Neural cell (in vitro differentiated cells): ENCODE measurements around the gene KANSL1L. TPM values are rescaled to one million over a fixed set of nuclear protein-coding genes. Genes with fewer than 3 reads are reported as not detected.

Experiments used
- H2AFZ ChIP-seq: fragments of 200-600, 300-800 bp; sonication (generic), shearing (Covaris generic); 2 replicates; pipeline ENCODE4 v1.6.0; 2014; ENCODE audit warnings: low read depth, mild to moderate bottlenecking, antibody characterized with exemption, low read length, moderate library complexity
- H3F3A ChIP-seq: fragments of 200-600 bp; shearing (Covaris generic); 2 replicates; pipeline ENCODE4 v1.6.1; 2016; ENCODE audit warnings: mild to moderate bottlenecking, moderate library complexity, mixed read lengths, antibody characterized with exemption, low read length; ENCODE audit not compliant: insufficient read depth, poor library complexity, severe bottlenecking
- H3K27ac ChIP-seq: fragments of 200-600, 300-800 bp; sonication (generic), shearing (Covaris generic); 2 replicates; pipeline ENCODE4 v1.5.1; 2014; ENCODE audit warnings: mild to moderate bottlenecking, low read length, moderate library complexity
- H3K27me3 ChIP-seq: fragments of 300-800, 200-600 bp; sonication (generic), shearing (Covaris generic); 2 replicates; pipeline ENCODE4 v1.6.0; 2014; ENCODE audit warnings: mild to moderate bottlenecking, low read depth, low read length, moderate library complexity; ENCODE audit not compliant: insufficient read depth
- H3K36me3 ChIP-seq: fragments of 300-800, 200-600 bp; sonication (generic), shearing (Covaris generic); 2 replicates; pipeline ENCODE4 v1.5.1; 2014; ENCODE audit warnings: mild to moderate bottlenecking, antibody characterized with exemption, low read length, moderate library complexity; ENCODE audit not compliant: insufficient read depth
- H3K4me2 ChIP-seq: fragments of 300-800, 200-600 bp; sonication (generic), shearing (Covaris generic); 2 replicates; pipeline ENCODE4 v1.6.0; 2014; ENCODE audit warnings: mild to moderate bottlenecking, low read length
- H3K4me3 ChIP-seq: fragments of 300-800, 200-600 bp; sonication (generic), shearing (Covaris generic); 2 replicates; pipeline ENCODE4 v1.5.1; 2014; ENCODE audit warnings: mild to moderate bottlenecking, low read length, moderate library complexity
- H3K79me2 ChIP-seq: fragments of 200-600 bp; shearing (Covaris generic); replicated peaks from 2 replicates; pipeline ENCODE4 v1.6.0; 2014; ENCODE audit warnings: mild to moderate bottlenecking, low read length, moderate library complexity; ENCODE audit not compliant: insufficient read depth
- H3K9ac ChIP-seq: fragments of 300-800, 200-600 bp; sonication (generic), shearing (Covaris generic); 2 replicates; pipeline ENCODE4 v1.6.1; 2016; ENCODE audit warnings: mild to moderate bottlenecking, low read length, mixed read lengths
- H3K9me2 ChIP-seq: fragments of 200-600 bp; shearing (Covaris generic); 2 replicates; pipeline ENCODE4 v1.6.1; 2016; ENCODE audit warnings: mild to moderate bottlenecking, low read length, mixed read lengths; ENCODE audit not compliant: insufficient read depth
- H3K9me3 ChIP-seq: fragments of 200-600, 300-800 bp; sonication (generic), shearing (Covaris generic); 2 replicates; pipeline ENCODE4 v1.6.1; 2016; ENCODE audit warnings: mild to moderate bottlenecking, mixed run types, low read length, moderate library complexity, mixed read lengths
- H4K20me1 ChIP-seq: fragments of 200-600 bp; shearing (Covaris generic); 2 replicates; pipeline ENCODE4 v1.6.1; 2016; ENCODE audit warnings: mild to moderate bottlenecking, mixed run types; ENCODE audit not compliant: insufficient read depth
- CTCF ChIP-seq: fragments of 450-650 bp; IDR thresholded peaks from 2 replicates; pipeline ENCODE4 v1.5.1; 2014; ENCODE audit warnings: antibody characterized with exemption, mild to moderate bottlenecking, moderate library complexity; ENCODE audit not compliant: poor library complexity, severe bottlenecking
- EP300 ChIP-seq: fragments of 450-650 bp; conservative IDR thresholded peaks from 2 replicates; pipeline ENCODE4 v1.6.1; 2014; ENCODE audit warnings: antibody characterized with exemption, mild to moderate bottlenecking, moderate library complexity; ENCODE audit not compliant: poor library complexity, severe bottlenecking
- EZH2 ChIP-seq: fragments of 200-600, 300-800 bp; shearing (Covaris generic), sonication (generic); IDR thresholded peaks from 2 replicates; pipeline ENCODE4 v1.6.1; 2014; ENCODE audit warnings: antibody characterized with exemption, low read length, borderline replicate concordance, mild to moderate bottlenecking; ENCODE audit not compliant: insufficient read depth, poor library complexity, severe bottlenecking
- MXI1 ChIP-seq: fragments of 450-650 bp; conservative IDR thresholded peaks from 2 replicates; pipeline ENCODE4 v1.6.1; 2014; ENCODE audit warnings: antibody characterized with exemption, mild to moderate bottlenecking; ENCODE audit not compliant: poor library complexity, severe bottlenecking
- POLR2AphosphoS5 ChIP-seq: IDR thresholded peaks from 2 replicates; pipeline ENCODE4 v1.6.1; 2012
- RAD21 ChIP-seq: fragments of 450-650 bp; conservative IDR thresholded peaks from 2 replicates; pipeline ENCODE4 v1.6.1; 2014; ENCODE audit warnings: antibody characterized with exemption, mild to moderate bottlenecking, moderate library complexity
- REST ChIP-seq: IDR thresholded peaks from 2 replicates; pipeline ENCODE4 v1.6.1; 2012; ENCODE audit warnings: borderline replicate concordance
- SMC3 ChIP-seq: fragments of 450-650 bp; conservative IDR thresholded peaks from 2 replicates; pipeline ENCODE4 v1.6.1; 2014; ENCODE audit warnings: antibody characterized with exemption, mild to moderate bottlenecking, moderate library complexity; ENCODE audit not compliant: poor library complexity
- TAF1 ChIP-seq: IDR thresholded peaks from 2 replicates; pipeline ENCODE4 v1.6.1; 2012; ENCODE audit warnings: low read depth
- polyA plus RNA-seq: library from polyadenylated mRNA; depleted of rRNA; stranded (reverse); fragments of >200 nt; gene quantifications from 2 replicates; pipeline ENCODE4 v1.2.3, GENCODE V29; 2014

Gene KANSL1L
- polyA plus RNA-seq, 1 donor from 2014 or later: 27.6 TPM

GRCh38 chr2:209976698-209977385 is 194.4 kb downstream of the KANSL1L start:
- no peaks in the 10 kb centered on the region for H4K20me1 ChIP-seq
- H3F3A ChIP-seq: no peaks in the 10 kb centered on the region
- no peak overlapping the region for H3K4me2 ChIP-seq
- no peak overlapping the region for H2AFZ ChIP-seq
- no peaks in the 10 kb centered on the region for H3K36me3 ChIP-seq
- H3K9me2 ChIP-seq: no peaks in the 10 kb centered on the region
- H3K79me2 ChIP-seq: no peaks in the 10 kb centered on the region
- H3K4me3 ChIP-seq: no peak overlapping the region
- no peaks in the 10 kb centered on the region for H3K9me3 ChIP-seq
- H3K27me3 ChIP-seq: no peaks in the 10 kb centered on the region
- no peak for TF ChIP-seq SMC3
- no peak for TF ChIP-seq EP300
- H3K9ac ChIP-seq: no peak overlapping the region
- H3K27ac ChIP-seq: no peak overlapping the region

- Histone ChIP-seq H3K27me3 (no peaks in the 10 kb centered on the region), H3K4me2 (no peak overlapping the region), H3K9me3 (no peaks in the 10 kb centered on the region), H4K20me1 (no peaks in the 10 kb centered on the region), H3F3A (no peaks in the 10 kb centered on the region), H3K9ac (no peak overlapping the region), H3K27ac (no peak overlapping the region), H3K79me2 (no peaks in the 10 kb centered on the region), H3K9me2 (no peaks in the 10 kb centered on the region), H2AFZ (no peak overlapping the region), H3K36me3 (no peaks in the 10 kb centered on the region), H3K4me3 (no peak overlapping the region)
- TF ChIP-seq POLR2AphosphoS5: no peak
- TF ChIP-seq RAD21: no peak
- no peak for TF ChIP-seq TAF1
- TF ChIP-seq EZH2: no peak
- no peak for TF ChIP-seq CTCF
- no peak for TF ChIP-seq REST
- no peak for TF ChIP-seq EP300
- no peak for TF ChIP-seq MXI1
- no peak for TF ChIP-seq SMC3
Observed at GRCh38 chr2:209974576-209974975, 196.6 kb downstream of the KANSL1L start.
